Stimulated activated naive CD4-positive, alpha-beta T cell treated with Interleukin-2 at 50 U/mL for 16 hours (primary cell): Measurements from ENCODE around the gene IBA57.

ENCODE experiments used
- DNase-seq: peaks from one replicate; lab custom pipeline; 2025; lab: John Stamatoyannopoulos, UW

Gene IBA57

GRCh38 chr1:228190778-228191177 lies 25.2 kb downstream of the IBA57 start:
- no peak for DNase-seq

GRCh38 chr1:228194436-228194835 lies 28.8 kb downstream of the IBA57 start:
- no peak for DNase-seq

DNA sequence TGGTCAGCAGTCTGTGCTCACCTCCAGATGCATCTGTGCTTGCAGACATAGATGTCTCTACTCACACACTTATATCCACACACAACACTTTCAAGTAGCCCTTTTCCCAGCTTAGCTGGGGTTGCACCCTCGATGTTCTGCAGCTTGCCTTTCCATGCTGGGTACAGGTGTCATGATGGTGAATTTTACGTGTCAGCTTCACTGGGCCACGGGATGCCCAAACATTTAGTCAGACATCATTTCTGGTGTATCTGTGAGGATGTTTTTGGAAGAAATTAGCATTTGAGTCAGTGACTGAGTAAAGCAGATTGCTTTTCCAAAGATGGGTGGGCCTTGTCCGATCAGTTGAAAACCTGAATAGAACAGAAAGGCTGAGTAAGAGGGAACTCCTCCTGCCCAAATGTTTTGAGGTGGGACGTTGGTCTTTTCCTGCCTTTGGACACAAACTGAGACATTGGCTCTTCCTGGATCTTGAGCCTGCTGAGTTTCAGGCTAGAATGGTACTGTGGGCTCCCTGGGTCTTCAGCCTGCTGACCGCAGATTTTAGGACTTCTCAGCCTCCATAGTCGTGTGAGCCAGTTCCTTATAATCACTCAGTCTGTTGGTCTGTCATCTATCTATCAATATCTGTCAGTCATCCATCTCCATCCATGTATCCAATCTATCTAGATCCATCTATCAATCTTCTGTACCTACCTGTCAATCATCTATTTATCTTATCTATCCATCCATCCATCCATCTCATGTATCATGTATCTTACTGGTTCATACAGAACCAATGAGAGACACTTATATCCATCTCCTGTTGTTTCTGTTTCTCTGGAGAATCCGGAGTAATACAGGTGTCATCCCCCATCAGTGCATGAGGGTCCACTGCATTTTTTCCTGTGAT lies 29.6 kb downstream of the IBA57 start:
- DNase-seq, result no peak

DNA sequence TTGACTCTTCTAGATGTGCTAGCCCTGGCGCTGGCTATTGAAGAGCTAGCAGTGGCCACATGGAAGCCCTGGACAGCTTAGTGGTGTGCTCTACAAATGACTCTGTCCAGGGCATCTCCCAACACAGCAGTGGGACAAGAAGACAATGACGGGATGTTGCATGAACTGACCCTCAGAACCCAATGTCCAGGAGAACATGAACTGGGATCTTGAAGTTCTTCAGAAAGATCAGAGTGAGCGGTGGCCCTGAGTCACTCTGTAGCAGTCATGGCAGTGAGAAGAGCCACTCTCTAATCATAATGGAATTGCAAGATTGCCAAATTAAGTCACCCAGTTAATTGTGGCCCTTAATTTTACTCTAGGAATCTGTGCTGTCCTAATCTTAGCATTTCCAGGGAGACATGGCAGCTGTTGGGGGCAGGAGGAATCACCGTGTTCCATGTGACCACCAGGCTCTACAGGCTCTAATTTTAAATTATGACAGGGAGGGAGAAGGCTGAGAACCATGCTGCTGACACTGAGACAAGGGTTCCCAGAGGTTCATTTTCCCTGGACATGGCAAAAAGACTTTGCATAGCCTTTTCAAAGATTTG lies 32.0 kb downstream of the IBA57 start:
- no peak for DNase-seq

DNA sequence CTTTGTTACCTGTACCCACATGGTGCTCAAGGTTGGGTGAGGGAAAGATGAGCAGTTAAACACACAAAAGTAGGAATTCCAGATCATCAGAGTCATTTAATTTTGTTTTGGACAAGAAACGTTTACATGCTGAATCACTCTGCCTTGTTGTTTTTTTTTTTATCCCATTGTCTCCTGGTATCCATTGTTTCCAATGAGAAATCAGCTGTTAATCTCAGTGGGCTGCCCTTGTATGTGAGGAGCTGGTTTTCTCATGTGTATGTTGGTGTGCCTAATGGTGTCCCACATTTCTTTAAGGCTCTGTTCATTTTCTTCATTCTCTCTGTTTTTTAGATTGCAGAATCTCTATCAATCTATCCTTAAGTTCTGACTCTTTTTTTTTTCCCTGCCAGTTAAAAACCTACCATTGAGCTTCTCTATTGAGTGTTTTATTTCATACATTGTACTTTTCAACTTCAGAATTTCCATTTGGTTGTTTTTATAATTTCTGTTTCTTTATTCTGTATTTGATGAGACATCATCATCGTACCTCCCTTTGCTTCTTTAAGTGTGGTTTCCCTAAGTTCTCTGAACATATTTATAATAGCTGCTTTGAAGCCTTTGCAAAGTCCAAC lies 33.5 kb downstream of the IBA57 start:
- no peak for DNase-seq

DNA sequence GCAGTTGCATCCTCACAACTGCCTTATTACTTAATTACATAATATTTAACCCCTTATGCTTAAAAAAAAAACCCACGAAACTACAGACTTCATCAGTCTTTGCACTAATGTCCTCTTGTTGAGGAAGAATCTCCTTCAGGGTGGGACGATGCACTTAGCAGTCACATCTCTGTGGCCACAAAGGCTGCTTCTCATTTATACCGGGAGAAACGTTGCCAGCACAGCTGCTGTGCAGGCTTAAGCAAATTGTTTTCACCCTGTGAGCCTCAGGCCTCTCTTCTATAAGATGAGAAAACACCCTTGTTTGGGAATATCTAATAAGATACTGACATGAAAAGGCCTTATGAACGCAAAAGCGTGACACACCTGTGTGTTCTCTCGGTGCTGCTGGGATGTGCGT lies 39.4 kb downstream of the IBA57 start:
- no peak for DNase-seq

GRCh38 chr1:228205526-228206436 lies 40.2 kb downstream of the IBA57 start:
- no peak for DNase-seq

DNA sequence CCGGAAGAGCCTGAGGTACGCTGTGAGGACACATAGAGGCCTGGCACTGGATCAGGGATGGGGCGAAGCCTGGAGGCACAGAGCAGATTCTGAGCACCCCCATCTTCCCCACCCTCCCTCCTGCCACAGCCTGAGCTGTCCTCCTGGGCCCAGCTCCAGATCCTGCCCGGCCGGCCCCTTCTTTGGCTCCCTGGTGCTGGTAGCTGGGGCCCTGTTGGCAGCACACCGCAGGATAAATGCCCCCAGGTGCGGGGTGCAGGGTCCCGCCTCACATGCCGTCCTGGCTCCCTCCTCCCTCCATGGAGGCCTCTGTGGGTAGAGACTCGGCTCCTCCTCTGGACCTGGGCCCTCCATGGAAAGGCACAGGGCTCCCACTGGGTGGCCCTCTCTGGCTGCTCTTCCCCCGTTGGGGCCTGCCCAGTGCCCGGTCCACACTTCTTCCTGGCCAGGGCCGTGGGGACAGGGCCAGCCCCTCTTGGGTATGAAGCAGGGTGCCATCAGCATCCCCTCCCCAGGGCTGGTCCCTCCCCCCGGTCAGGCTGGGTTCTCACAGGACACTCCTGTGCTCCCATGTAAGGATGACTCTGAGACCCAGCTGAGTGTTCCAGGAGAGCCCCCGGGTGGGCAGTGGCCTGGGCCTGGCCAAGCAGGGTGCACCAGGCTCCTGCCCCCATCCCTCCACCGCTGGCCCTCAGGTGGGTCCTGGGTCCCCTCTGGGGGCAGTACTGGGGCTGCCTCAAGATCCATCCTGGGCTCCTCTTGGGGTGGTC lies 41.2 kb downstream of the IBA57 start:
- DNase-seq, result no peak

- no peak for DNase-seq
Observed at GRCh38 chr1:228207381-228207810, 41.8 kb downstream of the IBA57 start.

DNA sequence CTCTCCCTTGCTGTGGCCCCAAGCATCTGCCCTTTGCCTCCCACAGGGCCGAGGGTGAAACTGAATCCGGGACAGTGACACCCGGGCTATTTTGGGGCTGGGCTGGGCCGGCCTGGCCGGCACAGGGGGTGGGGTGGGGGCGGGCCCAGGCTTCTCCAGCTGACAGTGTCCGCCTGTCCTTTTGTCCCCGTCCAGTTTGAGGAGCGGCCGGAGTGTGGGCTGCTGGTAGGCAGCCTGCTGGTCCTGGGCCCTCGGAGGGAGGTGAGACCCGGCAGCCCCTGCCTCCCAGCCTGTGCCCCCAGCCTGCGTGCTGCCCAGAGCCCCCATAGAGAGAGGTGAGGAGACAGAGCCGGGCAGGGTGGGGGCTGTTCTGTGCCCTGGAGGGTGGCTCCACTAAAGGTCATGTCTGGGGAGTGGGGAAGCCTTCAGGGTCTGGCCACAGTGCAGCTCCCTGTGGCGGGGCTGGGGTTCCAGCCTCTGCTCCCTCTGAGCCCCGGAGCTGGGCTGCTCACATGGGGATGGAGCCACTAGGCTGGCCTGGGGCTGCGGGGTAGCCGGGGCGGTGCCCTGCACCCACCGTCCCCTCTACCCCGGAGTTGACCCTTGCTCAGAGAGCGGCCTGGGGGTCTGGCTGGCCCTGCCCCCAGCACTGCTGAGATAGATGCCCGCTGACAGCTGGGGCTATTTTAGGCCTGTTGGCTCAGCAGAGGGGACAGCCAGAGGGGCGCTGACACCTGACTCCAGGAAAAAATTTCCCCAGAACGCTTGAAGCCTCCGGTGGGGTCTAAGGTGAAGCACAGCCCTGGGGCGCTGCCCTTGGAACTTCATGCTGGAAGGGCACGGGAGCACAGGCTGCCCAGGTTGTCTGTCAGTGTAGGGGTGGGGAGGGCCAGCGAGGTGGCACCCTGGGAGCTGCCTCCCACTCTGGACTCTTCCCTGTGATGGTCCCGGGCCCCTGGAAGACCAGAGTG lies 42.5 kb downstream of the IBA57 start, which contains the start of gene OBSCN:
Gene OBSCN, plus strand, starts transcription at position 194 of the 971 bp plus-strand sequence. CDS start 3,740 bp downstream, outside the sequence.
- no peak for DNase-seq

- no peak for DNase-seq
Observed at GRCh38 chr1:228208831-228209551, 43.4 kb downstream of the IBA57 start.

DNA sequence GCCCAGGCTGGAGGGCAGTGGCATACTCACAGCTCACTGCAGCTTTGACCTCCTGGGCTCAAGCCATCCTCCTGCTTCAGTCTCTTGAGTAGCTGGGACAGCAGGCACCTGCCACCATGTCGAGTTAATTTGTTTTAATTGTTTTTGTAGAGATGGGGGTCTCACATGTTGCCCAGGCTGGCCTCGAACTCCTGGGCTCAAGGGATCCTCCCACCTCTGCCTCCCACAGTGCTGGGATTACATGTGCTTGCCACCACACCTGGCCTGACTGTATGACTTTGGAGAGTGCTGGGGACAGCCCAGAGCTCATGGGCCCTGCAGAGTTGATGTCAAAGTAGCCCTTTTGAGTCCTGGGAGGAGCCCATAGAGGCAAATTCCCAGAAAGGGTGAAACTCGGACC lies 44.1 kb downstream of the IBA57 start:
- no peak for DNase-seq

GRCh38 chr1:228210076-228210651 lies 44.6 kb downstream of the IBA57 start:
- no peak for DNase-seq

DNA sequence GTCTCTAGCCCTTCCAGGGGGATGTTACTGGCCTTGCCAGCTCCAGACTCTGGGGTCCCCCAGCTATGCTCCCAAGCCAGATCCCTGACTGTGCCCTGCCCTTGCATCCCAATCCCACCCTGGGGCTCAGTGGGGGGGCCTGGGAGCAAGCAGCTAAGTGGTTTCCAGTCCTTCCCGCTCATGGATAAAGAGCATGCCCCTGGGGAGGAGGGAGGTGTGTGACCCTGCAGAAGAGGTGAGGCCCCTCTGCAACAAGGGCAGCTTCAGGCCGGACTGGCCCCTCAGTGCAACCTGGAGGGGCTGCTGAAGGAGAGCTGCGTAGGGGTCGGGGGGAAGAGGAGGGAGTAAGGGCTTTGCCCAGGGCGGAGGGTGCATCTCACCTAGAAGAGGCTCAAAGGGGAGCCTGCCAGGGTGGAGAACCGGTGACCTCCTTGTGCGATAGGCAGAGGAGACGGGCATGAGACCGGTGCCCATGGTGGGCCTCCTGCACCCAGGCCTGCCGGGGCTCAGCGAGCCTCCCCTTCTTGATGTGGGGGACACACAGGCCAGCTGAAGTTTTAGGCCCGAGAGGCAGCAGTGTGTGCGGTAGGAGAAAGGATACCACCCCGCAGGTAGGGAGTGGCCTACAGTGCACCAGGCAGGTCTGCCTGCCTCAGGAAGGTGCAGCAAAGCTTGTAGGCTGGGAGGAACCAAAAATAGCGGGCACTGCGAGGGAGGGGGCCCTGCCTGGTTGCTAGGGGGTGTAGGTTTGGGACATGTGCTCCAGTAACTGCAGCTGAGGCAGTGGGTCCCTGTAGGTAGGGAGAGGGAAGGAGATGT lies 45.3 kb downstream of the IBA57 start:
- DNase-seq, result no peak

DNA sequence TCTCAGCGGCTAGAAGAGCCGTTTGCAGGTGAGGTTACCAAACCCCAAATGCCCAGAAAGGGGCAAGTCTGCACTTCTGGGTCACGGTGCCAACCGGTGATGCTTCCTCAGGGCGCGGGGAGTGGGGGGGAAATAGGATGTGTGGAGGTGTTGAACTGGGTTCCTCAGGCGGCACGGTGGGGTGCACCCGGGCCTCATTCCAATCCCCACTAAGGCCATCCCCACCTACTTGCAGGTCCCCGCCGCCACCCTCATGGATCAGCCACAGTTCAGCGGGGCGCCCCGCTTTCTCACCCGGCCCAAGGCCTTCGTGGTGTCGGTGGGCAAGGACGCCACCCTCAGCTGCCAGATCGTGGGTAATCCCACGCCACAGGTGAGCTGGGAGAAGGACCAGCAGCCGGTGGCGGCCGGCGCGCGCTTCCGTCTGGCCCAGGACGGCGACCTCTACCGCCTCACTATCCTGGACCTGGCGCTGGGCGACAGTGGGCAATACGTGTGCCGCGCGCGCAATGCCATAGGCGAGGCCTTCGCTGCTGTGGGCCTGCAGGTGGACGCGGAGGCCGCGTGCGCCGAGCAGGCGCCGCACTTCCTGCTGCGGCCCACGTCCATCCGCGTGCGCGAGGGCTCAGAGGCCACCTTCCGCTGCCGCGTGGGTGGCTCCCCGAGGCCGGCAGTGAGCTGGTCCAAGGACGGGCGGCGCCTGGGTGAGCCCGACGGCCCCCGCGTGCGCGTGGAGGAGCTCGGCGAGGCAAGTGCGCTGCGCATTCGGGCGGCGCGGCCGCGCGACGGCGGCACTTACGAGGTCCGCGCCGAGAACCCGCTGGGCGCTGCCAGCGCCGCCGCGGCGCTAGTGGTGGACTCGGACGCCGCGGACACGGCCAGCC lies 46.2 kb downstream of the IBA57 start:
- no peak for DNase-seq

- DNase-seq, result no peak
Observed at GRCh38 chr1:228212415-228212965, 46.9 kb downstream of the IBA57 start.
